ENCODE data around the gene ROPN1L. TPM values are rescaled to one million over a fixed set of nuclear protein-coding genes. Genes with fewer than 3 reads are reported as not detected.

ROPN1L gene
- total RNA-seq, 1 donor from 2014 or later, result 1.9 TPM

GRCh38 chr5:10482791-10483530, 41.3 kb downstream of the ROPN1L start:
- DNase-seq (no peak), ATAC-seq (no peak)
- Histone ChIP-seq H3K27me3 (no peaks in the 10 kb centered on the region), H3K36me3 (no peaks in the 10 kb centered on the region), H3K4me3 (no peak overlapping the region), H3K4me1 (no peaks in the 10 kb centered on the region), H3K27ac (no peak overlapping the region), H3K9me3 (no peaks in the 10 kb centered on the region)
- TF ChIP-seq CTCF (IDR thresholded peaks at IDR 0.05), result no peak
- intact Hi-C loops (cut with DNase I), result no loop called here

- no peak for TF ChIP-seq CTCF (IDR thresholded peaks at IDR 0.05)
- H3K4me3 ChIP-seq, result no peak overlapping the region
- no peaks in the 10 kb centered on the region for H3K9me3 ChIP-seq
- no peak overlapping the region for H3K27ac ChIP-seq
- no peaks in the 10 kb centered on the region for H3K36me3 ChIP-seq
- peaks cover 4% of the 10 kb centered on the region for H3K4me1 ChIP-seq
- ATAC-seq (no peak), DNase-seq (no peak)
- intact Hi-C loops (cut with DNase I), result no loop called here
- no peaks in the 10 kb centered on the region for H3K27me3 ChIP-seq
Measured at GRCh38 chr5:10484774-10485141, 43.1 kb downstream of the ROPN1L start.

GRCh38 chr5:10485142-10485795, 43.6 kb downstream of the ROPN1L start:
- Histone ChIP-seq H3K4me1 (peaks cover 10% of the 10 kb centered on the region), H3K27ac (peak overlapping the region; percentile 36), H3K27me3 (no peaks in the 10 kb centered on the region), H3K36me3 (no peaks in the 10 kb centered on the region), H3K4me3 (no peak overlapping the region), H3K9me3 (no peaks in the 10 kb centered on the region)
- ATAC-seq (peak; percentile 76), DNase-seq (no peak)
- intact Hi-C loops (cut with DNase I), result no loop called here
- TF ChIP-seq CTCF (IDR thresholded peaks at IDR 0.05), result no peak

- DNase-seq (no peak), ATAC-seq (no peak)
- intact Hi-C loops (cut with DNase I), result no loop called here
- Histone ChIP-seq H3K4me3 (no peak overlapping the region), H3K36me3 (no peaks in the 10 kb centered on the region), H3K4me1 (peaks cover 10% of the 10 kb centered on the region), H3K27ac (peak overlapping the region; percentile 36), H3K27me3 (no peaks in the 10 kb centered on the region), H3K9me3 (no peaks in the 10 kb centered on the region)
- no peak for TF ChIP-seq CTCF (IDR thresholded peaks at IDR 0.05)
Measured at GRCh38 chr5:10485897-10486296, 44.2 kb downstream of the ROPN1L start.

GRCh38 chr5:10486511-10487344, 45.0 kb downstream of the ROPN1L start:
- no peaks in the 10 kb centered on the region for H3K36me3 ChIP-seq
- no peak for TF ChIP-seq CTCF (IDR thresholded peaks at IDR 0.05)
- H3K27ac ChIP-seq, result no peak overlapping the region
- peaks cover 10% of the 10 kb centered on the region for H3K4me1 ChIP-seq
- intact Hi-C loops (cut with DNase I), result no loop called here
- no peaks in the 10 kb centered on the region for H3K9me3 ChIP-seq
- no peak for ATAC-seq
- H3K27me3 ChIP-seq, result no peaks in the 10 kb centered on the region
- no peak overlapping the region for H3K4me3 ChIP-seq
- no peak for DNase-seq

Measured in upper lobe of right lung (tissue), 1 donor.